ENCODE measurements around the gene PRRC2A.

The PRRC2A gene

DNA sequence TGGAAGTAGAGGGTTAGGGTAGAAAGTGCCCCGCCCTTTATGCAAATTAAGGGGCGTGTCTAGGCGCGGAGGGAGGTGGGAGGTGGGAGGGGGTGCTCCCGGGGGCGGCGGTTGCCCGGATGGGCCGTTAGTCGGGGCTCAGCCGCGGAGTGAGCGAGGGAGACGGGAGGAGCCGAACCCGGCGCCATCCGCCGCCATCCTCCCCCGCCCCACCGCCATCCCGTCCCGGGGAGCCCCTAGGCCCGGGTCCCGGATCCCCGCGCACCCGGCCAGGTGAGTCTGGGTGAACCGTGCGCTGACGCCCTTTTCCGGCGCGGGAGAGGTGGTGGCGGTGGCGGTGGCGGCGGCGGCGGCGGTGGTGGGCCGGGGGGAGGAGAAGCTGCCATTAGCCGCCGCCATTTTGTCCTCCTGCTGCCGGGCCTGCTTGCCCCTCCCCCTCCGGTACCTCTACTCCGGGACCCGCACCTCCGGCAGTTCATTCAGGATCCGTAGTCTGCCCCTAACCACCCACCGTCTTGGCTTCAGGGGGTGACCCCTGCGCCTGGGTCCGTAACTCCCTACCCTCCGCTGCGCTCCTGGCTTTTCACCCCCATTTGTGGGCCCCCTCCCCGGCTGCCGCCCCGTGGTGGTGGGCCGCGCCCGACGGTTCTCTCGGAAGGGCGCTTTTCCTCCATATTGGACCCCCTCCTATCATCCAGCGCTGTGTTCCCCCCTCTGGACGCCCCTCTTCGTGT, at the start of gene PRRC2A:
Gene PRRC2A (plus strand): TSS at position 130 of the 734 bp plus-strand sequence. CDS start 2,075 bp downstream, outside the sequence.
- DNase-seq: no peak

DNA sequence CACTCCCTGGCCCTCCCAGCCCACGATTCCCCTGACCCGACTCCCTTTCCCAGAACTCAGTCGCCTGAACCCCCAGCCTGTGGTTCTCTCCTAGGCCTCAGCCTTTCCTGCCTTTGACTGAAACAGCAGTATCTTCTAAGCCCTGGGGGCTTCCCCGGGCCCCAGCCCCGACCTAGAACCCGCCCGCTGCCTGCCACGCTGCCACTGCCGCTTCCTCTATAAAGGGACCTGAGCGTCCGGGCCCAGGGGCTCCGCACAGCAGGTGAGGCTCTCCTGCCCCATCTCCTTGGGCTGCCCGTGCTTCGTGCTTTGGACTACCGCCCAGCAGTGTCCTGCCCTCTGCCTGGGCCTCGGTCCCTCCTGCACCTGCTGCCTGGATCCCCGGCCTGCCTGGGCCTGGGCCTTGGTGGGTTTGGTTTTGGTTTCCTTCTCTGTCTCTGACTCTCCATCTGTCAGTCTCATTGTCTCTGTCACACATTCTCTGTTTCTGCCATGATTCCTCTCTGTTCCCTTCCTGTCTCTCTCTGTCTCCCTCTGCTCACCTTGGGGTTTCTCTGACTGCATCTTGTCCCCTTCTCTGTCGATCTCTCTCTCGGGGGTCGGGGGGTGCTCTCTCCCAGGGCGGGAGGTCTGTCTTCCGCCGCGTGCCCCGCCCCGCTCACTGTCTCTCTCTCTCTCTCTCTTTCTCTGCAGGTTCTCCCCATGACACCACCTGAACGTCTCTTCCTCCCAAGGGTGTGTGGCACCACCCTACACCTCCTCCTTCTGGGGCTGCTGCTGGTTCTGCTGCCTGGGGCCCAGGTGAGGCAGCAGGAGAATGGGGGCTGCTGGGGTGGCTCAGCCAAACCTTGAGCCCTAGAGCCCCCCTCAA, 48.2 kb upstream of the PRRC2A start, which contains the start of gene LTA:
Gene LTA (plus strand): TSS at position 249 of the 871 bp plus-strand sequence. CDS start 454 bp downstream, at position 703.
- no peak for DNase-seq

DNA sequence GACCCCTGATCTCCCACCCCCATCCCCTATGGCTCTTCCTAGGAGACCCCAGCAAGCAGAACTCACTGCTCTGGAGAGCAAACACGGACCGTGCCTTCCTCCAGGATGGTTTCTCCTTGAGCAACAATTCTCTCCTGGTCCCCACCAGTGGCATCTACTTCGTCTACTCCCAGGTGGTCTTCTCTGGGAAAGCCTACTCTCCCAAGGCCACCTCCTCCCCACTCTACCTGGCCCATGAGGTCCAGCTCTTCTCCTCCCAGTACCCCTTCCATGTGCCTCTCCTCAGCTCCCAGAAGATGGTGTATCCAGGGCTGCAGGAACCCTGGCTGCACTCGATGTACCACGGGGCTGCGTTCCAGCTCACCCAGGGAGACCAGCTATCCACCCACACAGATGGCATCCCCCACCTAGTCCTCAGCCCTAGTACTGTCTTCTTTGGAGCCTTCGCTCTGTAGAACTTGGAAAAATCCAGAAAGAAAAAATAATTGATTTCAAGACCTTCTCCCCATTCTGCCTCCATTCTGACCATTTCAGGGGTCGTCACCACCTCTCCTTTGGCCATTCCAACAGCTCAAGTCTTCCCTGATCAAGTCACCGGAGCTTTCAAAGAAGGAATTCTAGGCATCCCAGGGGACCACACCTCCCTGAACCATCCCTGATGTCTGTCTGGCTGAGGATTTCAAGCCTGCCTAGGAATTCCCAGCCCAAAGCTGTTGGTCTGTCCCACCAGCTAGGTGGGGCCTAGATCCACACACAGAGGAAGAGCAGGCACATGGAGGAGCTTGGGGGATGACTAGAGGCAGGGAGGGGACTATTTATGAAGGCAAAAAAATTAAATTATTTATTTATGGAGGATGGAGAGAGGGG, 47.0 kb upstream of the PRRC2A start:
- DNase-seq: no peak

DNA sequence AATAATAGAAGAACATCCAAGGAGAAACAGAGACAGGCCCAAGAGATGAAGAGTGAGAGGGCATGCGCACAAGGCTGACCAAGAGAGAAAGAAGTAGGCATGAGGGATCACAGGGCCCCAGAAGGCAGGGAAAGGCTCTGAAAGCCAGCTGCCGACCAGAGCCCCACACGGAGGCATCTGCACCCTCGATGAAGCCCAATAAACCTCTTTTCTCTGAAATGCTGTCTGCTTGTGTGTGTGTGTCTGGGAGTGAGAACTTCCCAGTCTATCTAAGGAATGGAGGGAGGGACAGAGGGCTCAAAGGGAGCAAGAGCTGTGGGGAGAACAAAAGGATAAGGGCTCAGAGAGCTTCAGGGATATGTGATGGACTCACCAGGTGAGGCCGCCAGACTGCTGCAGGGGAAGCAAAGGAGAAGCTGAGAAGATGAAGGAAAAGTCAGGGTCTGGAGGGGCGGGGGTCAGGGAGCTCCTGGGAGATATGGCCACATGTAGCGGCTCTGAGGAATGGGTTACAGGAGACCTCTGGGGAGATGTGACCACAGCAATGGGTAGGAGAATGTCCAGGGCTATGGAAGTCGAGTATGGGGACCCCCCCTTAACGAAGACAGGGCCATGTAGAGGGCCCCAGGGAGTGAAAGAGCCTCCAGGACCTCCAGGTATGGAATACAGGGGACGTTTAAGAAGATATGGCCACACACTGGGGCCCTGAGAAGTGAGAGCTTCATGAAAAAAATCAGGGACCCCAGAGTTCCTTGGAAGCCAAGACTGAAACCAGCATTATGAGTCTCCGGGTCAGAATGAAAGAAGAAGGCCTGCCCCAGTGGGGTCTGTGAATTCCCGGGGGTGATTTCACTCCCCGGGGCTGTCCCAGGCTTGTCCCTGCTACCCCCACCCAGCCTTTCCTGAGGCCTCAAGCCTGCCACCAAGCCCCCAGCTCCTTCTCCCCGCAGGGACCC, 46.1 kb upstream of the PRRC2A start:
- peak; percentile 67 for DNase-seq

DNA sequence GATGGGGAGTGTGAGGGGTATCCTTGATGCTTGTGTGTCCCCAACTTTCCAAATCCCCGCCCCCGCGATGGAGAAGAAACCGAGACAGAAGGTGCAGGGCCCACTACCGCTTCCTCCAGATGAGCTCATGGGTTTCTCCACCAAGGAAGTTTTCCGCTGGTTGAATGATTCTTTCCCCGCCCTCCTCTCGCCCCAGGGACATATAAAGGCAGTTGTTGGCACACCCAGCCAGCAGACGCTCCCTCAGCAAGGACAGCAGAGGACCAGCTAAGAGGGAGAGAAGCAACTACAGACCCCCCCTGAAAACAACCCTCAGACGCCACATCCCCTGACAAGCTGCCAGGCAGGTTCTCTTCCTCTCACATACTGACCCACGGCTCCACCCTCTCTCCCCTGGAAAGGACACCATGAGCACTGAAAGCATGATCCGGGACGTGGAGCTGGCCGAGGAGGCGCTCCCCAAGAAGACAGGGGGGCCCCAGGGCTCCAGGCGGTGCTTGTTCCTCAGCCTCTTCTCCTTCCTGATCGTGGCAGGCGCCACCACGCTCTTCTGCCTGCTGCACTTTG, 45.1 kb upstream of the PRRC2A start, which contains the start of gene TNF:
Gene TNF (plus strand): TSS at position 231 of the 567 bp plus-strand sequence. CDS start 177 bp downstream, at position 408.
- DNase-seq: peak; percentile 98

DNA sequence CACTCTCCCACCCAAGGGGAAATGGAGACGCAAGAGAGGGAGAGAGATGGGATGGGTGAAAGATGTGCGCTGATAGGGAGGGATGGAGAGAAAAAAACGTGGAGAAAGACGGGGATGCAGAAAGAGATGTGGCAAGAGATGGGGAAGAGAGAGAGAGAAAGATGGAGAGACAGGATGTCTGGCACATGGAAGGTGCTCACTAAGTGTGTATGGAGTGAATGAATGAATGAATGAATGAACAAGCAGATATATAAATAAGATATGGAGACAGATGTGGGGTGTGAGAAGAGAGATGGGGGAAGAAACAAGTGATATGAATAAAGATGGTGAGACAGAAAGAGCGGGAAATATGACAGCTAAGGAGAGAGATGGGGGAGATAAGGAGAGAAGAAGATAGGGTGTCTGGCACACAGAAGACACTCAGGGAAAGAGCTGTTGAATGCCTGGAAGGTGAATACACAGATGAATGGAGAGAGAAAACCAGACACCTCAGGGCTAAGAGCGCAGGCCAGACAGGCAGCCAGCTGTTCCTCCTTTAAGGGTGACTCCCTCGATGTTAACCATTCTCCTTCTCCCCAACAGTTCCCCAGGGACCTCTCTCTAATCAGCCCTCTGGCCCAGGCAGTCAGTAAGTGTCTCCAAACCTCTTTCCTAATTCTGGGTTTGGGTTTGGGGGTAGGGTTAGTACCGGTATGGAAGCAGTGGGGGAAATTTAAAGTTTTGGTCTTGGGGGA, 44.4 kb upstream of the PRRC2A start:
- DNase-seq: peak; percentile 64

DNA sequence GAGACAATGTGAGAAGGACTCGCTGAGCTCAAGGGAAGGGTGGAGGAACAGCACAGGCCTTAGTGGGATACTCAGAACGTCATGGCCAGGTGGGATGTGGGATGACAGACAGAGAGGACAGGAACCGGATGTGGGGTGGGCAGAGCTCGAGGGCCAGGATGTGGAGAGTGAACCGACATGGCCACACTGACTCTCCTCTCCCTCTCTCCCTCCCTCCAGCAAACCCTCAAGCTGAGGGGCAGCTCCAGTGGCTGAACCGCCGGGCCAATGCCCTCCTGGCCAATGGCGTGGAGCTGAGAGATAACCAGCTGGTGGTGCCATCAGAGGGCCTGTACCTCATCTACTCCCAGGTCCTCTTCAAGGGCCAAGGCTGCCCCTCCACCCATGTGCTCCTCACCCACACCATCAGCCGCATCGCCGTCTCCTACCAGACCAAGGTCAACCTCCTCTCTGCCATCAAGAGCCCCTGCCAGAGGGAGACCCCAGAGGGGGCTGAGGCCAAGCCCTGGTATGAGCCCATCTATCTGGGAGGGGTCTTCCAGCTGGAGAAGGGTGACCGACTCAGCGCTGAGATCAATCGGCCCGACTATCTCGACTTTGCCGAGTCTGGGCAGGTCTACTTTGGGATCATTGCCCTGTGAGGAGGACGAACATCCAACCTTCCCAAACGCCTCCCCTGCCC, 43.5 kb upstream of the PRRC2A start:
- peak; percentile 83 for DNase-seq

DNA sequence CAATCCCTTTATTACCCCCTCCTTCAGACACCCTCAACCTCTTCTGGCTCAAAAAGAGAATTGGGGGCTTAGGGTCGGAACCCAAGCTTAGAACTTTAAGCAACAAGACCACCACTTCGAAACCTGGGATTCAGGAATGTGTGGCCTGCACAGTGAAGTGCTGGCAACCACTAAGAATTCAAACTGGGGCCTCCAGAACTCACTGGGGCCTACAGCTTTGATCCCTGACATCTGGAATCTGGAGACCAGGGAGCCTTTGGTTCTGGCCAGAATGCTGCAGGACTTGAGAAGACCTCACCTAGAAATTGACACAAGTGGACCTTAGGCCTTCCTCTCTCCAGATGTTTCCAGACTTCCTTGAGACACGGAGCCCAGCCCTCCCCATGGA, 42.9 kb upstream of the PRRC2A start:
- peak; percentile 54 for DNase-seq

DNA sequence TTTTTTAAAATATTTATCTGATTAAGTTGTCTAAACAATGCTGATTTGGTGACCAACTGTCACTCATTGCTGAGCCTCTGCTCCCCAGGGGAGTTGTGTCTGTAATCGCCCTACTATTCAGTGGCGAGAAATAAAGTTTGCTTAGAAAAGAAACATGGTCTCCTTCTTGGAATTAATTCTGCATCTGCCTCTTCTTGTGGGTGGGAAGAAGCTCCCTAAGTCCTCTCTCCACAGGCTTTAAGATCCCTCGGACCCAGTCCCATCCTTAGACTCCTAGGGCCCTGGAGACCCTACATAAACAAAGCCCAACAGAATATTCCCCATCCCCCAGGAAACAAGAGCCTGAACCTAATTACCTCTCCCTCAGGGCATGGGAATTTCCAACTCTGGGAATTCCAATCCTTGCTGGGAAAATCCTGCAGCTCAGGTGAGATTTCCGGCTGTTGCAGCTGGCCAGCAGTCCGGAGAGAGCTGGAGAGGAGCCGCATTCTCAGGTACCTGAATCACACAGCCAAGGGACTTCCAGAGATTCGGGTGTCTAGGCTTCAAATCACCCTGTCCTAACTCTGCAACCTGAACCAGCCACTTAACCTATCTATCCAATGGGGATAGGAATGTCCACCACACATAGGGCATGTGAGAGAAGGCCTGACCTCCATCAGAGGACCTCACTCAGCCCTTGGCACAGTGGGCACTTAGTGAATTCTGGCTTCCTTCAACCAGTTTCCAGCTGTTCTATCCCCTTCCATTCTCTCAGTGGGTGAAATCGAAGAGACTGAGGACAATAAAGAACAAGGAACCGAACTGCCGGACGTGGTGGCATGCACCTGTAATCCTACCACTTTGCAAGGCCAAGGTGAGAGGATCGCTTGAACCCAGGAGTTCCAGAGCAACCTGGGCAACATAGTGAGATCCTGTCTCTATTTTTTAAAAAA, 42.1 kb upstream of the PRRC2A start:
- peak; percentile 64 for DNase-seq

DNA sequence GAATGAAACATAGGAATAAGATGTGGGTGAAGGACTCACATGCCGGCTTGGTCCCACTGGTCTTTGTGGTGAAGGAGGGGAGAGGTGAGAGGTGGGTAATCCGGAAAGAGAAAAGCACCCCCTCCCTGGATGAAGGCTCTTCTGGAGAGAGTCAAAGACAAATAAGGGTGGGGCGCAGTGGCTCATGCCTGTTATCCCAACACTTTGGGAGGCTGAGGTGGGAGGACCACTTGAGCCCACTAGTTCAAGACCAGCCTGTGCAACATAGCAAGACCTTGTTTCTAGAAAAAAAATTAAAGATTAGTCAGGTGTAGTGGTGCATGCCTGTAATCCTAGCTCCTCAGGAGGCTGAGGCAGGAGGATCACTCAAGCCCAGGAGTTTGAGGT, 41.4 kb upstream of the PRRC2A start:
- DNase-seq: peak; percentile 52

DNA sequence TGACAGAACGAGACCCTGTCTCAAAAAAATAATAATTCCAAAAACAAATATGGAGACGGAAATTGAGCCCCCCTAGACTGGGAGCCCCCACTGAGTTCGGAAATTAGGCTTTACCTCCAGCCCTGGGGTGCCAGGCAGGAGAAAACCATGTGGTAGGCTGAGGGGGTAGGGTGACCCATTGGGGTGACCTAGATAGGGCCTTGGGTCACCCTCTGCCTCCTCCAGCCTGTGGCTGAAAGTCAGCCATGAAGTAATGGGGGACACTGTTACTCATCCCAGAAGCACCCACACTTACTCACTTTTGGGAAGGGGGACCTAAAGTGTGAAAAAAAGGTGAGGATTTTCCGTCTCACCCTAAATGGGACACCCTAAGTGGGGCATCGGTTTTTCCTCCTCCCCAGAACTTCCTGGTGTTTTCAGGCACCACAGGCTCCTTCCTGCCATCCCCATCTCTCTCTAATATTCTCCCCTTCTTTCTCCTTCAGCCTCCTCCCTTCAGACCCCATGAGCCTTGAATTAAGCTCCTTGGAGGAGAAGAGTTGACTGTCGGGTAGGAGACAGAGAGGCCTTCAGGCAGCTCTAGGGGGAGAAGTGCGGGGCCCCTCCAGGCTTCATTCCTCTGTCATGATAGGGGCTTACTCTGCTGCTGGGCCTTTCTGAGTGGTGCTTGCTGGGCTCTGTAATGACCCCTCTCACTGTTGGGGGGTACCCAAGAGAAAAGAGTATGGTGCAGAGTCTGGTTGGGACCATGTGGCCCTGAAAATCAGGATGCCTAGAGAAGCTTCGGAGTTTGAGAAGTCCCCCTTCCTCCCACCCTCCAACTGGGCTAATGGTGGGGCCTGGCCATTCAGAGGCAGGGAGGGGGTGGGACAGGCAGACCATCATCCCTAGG, 40.7 kb upstream of the PRRC2A start:
- peak; percentile 44 for DNase-seq

DNA sequence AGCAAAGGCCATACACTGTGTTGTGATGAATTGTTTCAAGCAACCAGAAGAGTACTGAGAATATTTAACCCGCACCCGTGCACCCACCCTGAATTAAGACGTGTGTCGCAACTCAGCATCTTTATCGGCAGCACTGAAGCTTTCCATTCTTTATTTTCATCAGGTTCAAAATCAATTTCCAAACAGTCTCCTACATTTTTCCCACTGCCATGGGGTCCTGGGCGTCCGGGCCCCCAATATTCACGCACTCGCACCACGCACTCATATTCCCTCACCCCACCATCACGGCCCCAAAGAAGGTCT, 40.1 kb upstream of the PRRC2A start:
- DNase-seq: no peak

DNA sequence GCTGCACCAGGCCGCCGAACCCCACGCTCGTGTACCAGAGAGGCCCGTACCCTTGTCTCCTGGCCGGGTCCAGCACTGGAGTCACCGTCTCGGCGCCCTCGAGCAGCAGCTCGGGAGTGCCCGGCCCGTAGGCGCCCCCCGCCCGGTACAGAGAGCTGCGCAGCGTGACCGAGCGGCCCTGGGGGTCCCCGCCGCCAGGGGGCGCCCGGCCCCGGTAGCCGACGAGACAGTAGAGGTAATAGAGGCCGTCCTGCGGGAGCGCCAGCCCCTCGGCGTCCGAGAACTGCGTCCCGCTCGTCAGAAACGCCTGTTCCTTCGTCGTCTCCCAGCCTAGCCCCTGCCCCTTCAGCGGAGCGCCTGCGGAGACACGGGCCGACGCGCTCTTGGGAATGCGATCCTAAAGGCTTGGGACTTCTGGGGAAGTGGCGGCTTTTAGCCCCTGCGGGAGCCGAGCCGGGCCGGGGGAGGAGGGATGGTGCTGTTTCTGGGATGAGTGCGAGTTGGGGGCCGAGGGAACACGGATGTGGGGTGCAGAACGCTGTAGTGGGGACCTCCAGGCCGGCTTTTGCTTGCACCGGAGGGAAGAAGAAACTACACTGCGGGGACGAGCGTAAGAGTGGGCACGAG, 39.6 kb upstream of the PRRC2A start:
- peak; percentile 75 for DNase-seq

DNA sequence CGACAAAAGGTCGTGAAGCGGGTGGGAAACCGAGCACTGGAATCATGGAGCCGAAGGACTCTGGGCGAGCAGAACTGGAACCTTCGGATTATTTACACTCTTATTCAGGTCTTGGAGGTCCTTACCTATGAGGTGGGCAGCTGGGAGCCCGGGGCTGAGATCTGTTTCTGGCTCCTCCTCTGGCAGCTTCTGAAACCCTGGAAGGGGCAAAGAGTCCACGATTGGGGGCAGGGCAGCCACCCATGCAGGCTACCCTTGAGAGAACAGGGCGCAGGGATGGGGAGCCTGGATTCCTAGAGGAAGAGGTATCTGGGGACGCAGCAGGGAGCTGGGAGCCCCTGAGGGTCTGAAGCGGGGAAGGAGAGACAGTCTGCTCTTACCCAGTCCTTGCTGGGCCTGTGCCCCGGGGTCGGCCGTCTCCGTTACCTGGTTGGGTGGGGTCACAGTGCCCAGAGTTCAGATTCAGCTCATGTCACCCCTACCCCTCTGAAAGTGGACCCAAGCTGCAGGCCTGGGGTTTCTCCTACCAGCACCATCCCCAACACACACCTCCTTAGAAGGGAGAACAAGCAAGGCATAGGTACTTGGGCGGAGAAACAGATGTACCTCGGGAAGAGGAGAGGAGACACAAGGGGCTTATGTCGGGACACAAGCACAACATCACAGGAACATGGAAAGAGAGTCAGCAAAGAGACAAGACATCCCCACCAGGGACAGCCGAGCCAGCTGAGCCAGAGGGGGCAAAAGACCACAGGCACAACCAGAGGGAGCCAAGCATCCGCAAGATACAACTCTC, 38.9 kb upstream of the PRRC2A start:
- no peak for DNase-seq

DNA sequence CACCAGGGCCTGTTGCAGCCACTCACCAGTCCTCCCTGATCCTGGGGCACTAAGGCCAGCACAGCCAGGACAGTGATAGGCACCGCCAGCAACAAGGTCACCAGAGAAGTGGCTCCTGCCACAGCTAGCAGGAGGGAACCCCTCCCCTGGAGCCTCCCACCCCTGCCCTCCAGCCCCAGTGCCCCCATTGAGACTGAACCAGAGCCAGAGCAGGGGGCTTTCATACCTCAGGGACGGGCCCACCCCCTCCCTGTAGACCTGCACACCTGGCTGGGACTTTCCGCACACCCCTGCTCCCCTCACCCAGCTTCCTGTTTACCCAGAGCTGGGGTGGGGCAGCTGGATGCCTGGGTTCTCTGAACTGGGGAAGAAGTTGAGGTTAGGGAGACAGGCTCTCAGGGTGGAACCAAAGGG, 38.3 kb upstream of the PRRC2A start, which contains the start of gene LTB:
Gene LTB (minus strand): TSS at position 195 of the 414 bp plus-strand sequence. CDS start 7 bp downstream, at position 188.
- no peak for DNase-seq

DNA sequence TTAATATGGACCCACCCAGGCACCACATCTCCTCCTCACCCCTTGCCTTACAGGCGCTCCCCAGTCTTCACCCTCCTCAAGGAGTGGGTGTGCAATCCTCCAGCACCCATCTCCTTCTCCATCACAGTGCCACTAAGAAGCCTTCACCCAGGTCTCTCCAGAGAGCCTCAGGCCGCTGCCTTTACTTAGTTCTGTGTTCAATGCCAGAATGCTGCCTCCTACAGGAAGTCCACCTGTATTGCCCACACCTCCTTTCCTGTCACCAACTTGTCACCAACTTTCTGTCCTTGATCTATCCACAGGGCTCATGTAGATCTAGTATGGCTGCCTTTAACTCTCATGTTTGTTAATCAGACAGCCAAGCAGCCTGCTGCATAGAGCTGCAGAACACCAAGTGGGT, 35.0 kb upstream of the PRRC2A start:
- peak; percentile 30 for DNase-seq
